Astrocyte of the spinal cord (primary cell): ENCODE results near the gene CDK5RAP2.

ENCODE experiments used
- DNase-seq: peaks from one replicate; pipeline ENCODE4 v3.0.0; 2011; ENCODE audit warnings: low read depth, low spot score
- H3K4me3 ChIP-seq: 2 replicates; pipeline ENCODE4 v1.5.1; 2011; ENCODE audit warnings: low read depth, mild to moderate bottlenecking, low read length, moderate library complexity
- CTCF ChIP-seq: IDR thresholded peaks from 2 replicates; pipeline ENCODE4 v1.5.1; 2012; ENCODE audit warnings: low read depth, mild to moderate bottlenecking, low read length, inconsistent platforms
- in situ Hi-C: cut with HindIII; loops from 2 replicates; pipeline ENCODE4 v1.10.0; 2017; ENCODE audit warnings: low sequenced_read_pairs

Gene CDK5RAP2

GRCh38 chr9:120385606-120386389 is 194.2 kb downstream of the CDK5RAP2 start:
- no peak overlapping the region for H3K4me3 ChIP-seq
- TF ChIP-seq CTCF, result no peak
- DNase-seq, result no peak
- in situ Hi-C loops, result no loop called here

GRCh38 chr9:120384925-120385272 is 195.1 kb downstream of the CDK5RAP2 start:
- no peak for TF ChIP-seq CTCF
- in situ Hi-C loops, result no loop called here
- no peak for DNase-seq
- no peak overlapping the region for H3K4me3 ChIP-seq

- DNase-seq, result peak; percentile 65
- no peak for TF ChIP-seq CTCF
- in situ Hi-C loops, result no loop called here
- no peak overlapping the region for H3K4me3 ChIP-seq
Measured at GRCh38 chr9:120383999-120384924, 195.7 kb downstream of the CDK5RAP2 start.

- TF ChIP-seq CTCF, result no peak
- DNase-seq, result no peak
- H3K4me3 ChIP-seq, result no peak overlapping the region
- in situ Hi-C loops, result no loop called here
Measured at GRCh38 chr9:120383611-120383998, 196.4 kb downstream of the CDK5RAP2 start.

DNA sequence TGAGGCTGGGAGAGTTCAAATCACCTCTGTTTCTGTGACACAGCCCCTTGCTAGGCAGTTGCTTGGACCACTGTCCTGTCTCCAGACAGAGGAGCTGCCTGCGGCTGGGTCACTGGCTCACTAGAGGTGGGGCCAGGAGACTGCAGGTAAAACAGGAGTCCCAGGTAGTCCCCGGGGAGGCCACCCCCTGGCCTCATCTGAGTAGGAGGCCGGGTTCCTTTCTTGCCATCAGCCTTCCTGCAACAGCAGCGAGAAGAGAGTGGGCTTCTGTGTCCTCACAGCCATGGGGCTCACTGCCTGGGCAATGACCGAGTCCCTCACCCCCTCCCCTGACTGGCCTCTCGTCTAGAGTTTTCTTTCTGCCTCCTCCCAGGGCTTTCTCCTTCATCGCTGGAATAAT is 197.5 kb downstream of the CDK5RAP2 start:
- no peak overlapping the region for H3K4me3 ChIP-seq

More for the DNA sequence above, 197.5 kb downstream of the CDK5RAP2 start:
- no peak for DNase-seq
- in situ Hi-C loops, result no loop called here
- no peak for TF ChIP-seq CTCF
